HG03460 (cell line): ENCODE data around the gene TMEM181.
"Not testable (repeated sequence)": the region's sequence is repeated elsewhere in the genome, so short reads cannot be mapped to it uniquely, and the experiment has no call there.

ENCODE experiments used
- ATAC-seq: cut with Tn5 transposase; IDR thresholded peaks from one replicate; pipeline ENCODE4 v1.9.1; 2021; ENCODE audit not compliant: unreplicated experiment

TMEM181 gene

GRCh38 chr6:158655569-158656450 is 95.9 kb downstream of the TMEM181 start:
- ATAC-seq = no peak

DNA sequence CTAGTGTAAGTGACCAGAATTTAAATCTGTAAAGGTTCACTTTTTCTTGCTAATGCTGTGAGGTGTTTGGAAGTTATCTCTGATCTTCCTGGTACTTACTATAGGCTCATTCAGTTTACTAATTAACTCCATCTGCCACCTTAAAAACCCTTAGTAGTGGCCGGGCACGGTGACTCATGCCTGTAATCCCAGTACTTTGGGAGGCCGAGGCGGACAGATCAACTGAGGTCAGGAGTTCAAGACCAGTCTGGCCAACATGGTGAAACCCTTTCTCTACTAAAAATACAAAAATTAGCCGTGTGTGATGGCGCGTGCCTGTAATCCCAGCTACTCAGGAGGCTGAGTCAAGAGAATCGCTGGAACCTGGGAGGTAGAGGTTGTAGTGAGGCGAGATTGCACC is 97.1 kb downstream of the TMEM181 start:
- ATAC-seq = not testable (repeated sequence)

- ATAC-seq = peak; percentile 53
These were observed 100.5 kb downstream of the TMEM181 start for GRCh38 chr6:158660333-158660754.

- ATAC-seq = no peak
These were observed 101.3 kb downstream of the TMEM181 start for GRCh38 chr6:158661156-158661685.

GRCh38 chr6:158662607-158662953 is 102.7 kb downstream of the TMEM181 start:
- no peak for ATAC-seq

- ATAC-seq = no peak
These were observed 103.2 kb downstream of the TMEM181 start for GRCh38 chr6:158662954-158663624.

DNA sequence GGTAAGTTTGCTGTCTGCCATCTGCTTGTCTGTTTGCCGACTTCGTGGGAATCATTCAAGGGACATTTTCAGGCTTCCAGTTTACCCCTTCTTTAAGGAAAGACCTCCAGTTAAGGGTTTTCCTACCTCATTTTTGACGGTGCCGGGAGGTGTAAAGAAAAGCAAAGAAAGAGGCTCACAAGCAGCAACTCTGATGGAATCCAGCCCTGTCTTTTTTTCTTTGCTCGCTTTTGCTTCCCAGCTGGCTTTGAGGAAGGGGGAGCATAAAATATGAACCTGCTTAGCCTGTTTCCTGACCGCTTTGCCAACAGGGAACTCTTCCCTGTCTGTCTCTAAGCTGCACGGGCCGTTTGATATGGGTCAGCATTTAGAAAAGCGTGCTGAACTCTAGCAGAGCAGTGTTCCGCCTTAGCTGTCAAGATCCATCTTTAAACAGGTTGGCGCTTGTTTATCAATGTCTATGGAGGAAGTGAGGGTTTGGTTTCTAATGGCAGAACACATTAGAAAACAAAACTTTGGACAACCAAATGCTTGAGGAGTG is 103.8 kb downstream of the TMEM181 start:
- ATAC-seq = no peak

DNA sequence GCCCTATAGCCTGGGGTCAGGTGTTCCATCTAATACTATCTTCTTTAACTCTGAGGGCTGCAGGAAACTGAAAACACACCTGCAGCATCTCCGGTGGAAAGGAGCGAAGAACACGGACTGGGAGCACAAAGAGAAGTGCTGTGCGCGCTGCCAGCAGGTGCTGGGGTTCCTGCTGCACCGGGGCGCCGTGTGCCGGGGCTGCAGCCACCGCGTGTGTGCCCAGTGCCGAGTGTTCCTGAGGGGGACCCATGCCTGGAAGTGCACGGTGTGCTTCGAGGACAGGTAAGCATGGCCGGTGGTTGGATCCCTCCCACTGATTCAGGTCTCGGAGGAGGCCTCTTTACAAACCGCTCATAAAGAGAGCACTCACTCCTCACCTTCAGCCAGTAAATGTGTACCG is 105.4 kb downstream of the TMEM181 start:
- no peak for ATAC-seq

GRCh38 chr6:158666628-158667359 is 106.9 kb downstream of the TMEM181 start:
- ATAC-seq = no peak

DNA sequence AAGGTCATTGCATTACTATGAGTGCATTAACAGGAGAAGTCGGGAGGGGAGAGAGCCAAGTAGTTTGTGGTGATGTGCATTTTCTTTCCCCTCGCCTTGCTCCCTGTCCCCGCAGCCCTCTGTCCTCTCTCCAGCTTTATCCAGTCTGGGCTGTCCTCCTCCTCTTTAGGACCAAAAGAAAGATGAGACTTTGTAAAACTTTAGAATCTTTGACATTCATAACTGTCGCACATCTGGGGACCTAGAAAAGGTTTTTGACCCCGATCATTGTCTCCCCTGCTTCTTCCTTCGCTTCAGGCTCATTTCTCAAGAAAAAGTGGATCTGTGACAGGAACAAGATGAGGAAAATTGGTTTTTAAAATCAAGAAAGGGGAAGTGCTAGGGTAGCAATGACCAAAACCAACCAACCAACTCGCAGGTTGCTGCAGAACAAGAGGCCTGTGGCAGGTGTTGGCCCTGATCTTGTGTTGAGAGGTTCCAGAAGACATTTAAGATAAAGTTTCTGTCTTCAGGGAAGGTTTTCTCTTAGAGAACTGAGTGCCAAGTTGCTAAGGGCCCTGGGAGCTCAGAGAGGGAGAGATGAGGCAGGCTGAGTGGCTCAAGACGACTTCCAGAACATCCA is 107.6 kb downstream of the TMEM181 start:
- no peak for ATAC-seq

DNA sequence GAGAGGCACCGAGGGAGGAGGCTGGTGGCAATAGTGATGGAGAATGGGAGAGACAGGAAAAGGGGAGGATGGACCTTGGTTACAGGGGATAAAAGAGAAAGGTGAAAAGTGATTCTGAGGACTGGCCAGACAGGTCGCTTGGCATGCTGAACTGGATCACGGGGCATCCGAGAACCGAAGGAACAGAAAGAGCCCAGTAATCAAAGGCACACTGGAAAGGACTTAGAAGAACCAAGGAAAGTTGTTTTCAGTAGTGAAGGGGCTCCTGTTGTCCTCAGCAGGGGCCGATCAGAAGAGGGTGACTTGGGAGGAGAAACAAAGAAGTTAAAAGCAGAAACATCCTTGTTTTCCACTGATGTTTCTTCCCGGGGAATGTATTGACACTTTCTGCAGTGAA is 108.8 kb downstream of the TMEM181 start:
- no peak for ATAC-seq

DNA sequence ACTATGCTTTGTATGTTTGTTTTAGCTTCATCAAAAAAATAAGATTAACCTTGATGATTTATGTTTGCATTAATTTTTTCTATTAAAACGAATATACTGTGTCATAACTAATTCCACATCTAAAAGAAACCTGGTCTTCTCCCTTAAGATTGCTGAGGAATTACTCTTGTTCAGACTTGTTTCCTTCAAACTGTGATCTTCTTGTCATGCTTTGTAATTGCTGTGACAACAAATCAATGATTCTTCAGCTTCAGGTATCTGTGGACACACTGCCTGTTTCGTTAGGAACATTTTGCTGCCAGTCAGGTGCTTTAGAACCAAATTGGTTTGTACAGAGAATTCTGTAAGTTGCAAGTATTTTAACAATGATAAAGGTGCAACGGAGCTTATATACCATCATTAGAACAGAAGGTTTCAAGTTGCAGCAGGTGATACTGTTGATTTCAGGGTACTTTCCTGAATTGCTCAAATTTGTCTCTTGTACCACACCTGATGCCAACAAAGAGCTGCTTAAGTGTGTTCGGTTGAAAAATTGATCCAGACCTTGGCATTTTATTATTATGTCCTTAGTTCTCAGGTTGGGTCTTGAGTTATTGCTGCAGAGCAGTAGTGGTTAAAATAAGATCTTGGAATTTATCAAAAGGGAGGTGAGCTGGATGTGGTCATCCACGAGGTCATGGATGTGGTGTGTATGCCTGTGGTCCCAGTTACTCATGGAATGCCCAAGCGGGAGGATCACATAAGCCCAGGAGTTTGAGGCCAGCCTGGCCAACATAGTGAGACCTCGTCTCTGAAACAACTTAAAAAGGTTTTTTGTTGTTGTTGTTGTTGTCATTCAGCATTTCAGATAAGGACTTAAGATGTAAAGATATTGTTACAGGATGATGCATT is 109.5 kb downstream of the TMEM181 start:
- no peak for ATAC-seq

GRCh38 chr6:158672119-158672518 is 112.2 kb downstream of the TMEM181 start:
- ATAC-seq = not testable (repeated sequence)

DNA sequence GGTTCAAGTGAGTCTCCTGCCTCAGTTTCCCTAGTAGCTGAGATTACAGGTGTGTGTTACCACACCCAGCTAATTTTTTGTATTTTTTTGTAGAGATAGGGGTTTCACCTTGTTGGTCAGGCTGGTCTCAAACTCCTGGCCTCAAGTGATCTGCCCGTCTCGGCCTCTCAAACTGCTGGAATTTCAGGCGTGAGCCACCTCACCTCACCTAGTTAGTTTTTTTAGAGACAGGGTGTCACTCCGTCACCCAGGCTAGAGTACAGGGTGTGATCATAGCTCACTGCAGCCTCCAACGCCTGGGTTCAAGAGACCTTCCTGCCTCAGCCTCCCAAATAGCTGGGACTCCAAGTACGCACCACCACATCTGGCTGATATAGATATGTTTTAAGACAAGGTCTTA is 112.8 kb downstream of the TMEM181 start:
- no peak for ATAC-seq

GRCh38 chr6:158674342-158675131 is 114.6 kb downstream of the TMEM181 start:
- no peak for ATAC-seq

DNA sequence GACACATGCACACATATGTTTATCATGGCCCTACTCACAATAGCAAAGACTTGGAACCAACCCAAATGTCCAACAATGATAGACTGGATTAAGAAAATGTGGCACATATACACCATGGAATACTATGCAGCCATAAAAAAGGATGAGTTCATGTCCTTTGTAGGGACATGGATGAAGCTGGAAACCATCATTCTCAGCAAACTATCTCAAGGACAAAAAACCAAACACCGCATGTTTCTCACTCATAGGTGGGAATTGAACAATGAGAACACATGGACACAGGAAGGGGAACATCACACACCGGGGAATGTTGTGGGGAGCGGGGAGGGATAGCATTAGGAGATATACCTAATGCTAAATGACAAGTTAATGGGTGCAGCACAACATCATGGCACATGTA is 117.2 kb downstream of the TMEM181 start:
- ATAC-seq = not testable (repeated sequence)

DNA sequence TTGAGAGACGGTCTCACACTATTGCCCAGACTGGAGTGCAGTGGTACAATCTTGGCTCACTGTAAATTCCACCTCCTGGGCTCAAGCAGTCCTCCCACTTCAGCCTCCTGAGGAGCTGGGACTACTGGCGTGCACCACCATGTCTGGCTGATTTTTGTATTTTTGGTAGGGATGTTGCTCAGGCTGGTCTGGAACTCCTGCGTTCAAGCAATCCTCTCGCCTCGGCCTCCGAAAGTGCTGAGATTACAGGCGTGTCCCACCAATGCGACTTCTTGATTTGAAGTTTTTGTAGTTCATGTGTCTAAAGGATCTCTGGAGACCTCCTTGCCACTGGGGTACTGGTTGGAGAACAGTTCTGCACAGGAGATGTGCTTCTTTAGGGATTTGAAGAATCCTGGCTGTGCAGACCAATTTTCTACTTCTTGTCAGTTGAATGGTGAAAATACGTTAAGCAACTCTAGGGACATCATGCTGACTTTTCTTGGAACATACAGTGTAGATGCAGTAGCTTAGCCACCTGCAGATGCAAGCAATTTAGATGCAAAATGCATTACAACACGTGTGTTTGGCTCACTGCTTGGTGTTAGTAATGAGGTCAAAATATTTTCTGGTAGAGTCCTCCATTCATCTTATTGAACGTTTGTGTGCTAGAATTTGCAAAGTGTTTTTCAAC is 118.2 kb downstream of the TMEM181 start:
- no peak for ATAC-seq

- no peak for ATAC-seq
These were observed 120.1 kb downstream of the TMEM181 start for GRCh38 chr6:158680015-158680414.
